Measurements from ENCODE around the gene CCBE1.

CCBE1 gene

DNA sequence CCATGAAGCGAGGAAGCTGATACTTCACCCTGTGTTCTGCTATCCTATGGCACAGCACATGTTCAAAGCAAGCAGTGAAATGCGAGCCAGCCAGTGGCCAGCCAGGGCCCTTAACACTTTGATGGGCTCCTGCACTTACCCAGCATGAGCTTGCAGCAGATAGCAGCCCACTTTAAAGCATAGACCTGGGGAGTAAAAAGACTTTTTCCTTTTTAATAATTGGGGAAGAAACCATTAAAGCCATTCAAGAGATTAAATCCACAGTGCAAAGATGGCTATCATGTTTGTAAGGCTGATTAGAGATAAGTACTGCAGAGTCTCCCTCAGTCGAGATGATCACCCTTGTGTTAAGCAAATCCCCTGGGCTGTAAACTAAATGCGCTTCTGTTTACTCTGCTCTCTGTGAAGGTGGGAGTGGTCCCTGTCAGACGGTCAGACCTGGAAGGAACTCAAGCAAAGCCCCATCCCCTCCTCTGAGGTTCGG, 15.7 kb downstream of the CCBE1 start:
- no peak for DNase-seq (ENCODE audit: low read depth in 2 of 2)

DNA sequence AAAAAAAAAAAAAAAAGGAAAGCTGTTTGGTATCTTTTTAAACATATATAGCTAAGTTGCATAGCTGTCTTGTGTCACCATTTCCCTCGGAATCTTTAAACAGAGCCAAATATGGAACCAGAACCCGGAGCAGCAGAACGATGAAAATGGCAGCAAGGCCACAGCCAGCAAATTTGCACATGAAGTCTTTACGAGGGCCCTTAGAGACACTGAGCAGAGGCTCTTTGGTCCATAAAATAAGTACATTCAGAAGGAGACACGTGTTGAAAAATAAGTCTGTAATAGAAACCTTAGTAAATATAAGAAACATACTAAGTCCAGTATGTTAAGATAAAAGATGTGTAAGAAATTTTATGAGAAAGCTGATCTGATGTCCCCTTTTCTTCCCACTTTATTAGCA, 16.2 kb downstream of the CCBE1 start:
- DNase-seq (ENCODE audit: low read depth in 2 of 2): no peak

DNA sequence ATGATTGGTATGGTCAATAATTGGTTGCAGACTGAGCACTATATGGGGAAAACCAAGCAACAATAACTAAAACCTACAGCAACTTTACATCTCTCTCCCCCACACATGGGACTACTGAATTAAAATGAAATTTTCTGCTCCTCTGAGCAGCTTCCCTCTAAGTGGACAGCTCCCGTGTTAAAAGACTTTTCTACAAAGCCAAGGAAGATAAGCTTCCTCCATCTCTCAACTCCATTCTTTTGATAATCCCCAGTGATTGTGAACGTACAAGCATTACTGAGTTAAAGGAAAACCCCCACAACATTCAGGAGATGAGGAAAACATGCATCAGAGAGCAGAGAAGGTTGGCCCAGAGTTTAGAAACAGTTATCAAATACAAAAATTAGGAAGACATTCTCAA, 21.9 kb downstream of the CCBE1 start:
- DNase-seq (ENCODE audit: low read depth in 2 of 2): no peak

DNA sequence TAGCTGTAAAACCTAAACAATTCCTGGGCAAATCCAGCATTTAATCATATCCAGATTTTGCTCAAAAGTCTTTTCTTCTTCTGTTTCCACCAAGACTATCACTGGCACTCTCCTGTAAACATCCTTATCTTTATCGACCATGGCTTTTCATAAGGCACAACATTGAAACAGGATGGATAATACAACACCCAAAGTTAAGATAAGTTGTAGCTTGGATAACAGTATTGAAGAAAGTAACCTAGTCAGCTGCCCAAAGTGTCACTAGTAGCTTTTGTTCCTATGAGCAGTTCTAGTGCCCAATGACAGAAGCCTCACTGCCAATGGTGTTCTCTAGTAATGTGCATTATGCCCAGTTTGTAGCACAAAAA, 22.3 kb downstream of the CCBE1 start:
- no peak for DNase-seq (ENCODE audit: low read depth in 2 of 2)

DNA sequence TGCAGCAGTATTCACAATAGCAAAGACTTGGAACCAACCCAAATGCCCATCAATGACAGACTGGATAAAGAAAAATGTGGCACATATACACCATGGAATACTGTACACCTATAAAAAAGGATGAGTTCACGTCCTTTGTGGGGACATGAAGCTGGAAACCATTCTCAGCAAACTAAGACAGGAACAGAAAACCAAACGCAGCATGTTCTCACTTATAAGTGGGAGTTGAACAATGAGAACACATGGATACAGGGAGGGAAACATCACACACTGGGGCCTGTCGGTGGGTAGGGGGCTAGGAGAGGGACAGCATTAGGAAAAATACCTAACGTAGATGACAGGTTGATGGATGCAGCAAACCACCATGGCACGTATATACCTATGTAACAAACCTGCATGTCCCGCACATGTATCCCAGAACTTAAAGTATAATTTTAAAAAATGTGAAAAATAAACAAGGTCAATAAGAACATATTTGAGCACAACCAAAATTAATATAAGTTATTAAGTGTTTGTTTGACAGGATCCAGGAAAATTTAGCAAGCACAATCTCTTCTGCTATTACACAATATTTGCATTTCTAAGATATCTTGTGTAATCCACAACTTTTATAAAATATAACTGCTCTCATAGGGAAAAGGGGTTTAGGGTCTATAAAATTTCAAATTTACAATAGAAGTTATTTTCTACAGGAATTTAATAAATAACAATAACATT, 22.9 kb downstream of the CCBE1 start:
- DNase-seq (ENCODE audit: low read depth in 2 of 2): no peak

DNA sequence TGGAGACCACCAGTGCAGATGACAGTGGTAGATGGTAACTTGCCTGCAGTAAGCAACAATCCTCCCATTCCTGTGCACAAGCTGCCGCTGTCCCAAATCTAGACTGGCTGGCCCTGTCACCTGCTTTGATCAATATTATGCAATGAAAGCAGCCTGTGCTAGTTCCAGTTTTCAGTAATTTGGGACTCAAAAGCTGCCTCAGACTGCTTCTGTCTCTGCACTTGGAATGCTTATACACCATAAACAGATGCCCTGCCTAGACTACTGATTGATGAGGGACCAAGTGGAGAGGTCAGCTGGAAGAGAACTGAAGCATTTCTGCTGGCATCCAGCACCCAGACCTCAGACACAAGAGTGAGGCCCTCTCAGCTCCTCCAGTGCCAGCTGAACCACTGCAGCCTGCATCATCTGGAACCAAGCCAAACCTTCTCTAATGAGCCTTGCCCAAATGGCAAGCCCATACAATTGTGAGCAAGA, 24.9 kb downstream of the CCBE1 start:
- no peak for DNase-seq (ENCODE audit: low read depth in 2 of 2)

DNA sequence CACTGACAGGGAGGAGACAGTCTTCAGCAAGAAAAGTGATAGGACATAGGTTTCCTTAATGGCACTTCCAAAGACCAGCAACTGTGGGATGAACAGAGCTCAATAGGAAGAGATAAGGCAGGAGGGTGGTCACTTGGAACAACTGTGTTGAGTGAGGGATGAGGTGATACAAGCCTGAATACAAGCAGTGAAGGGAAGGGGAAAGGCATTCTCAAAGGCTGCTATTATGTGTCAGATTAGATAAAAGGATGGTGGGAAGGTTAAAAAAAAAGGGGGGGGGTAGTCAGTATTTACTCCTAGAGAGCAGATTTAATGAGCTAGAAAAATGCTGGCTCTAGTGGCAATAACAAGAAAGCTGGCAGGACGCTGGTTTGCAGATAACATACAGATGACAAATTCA, 25.7 kb downstream of the CCBE1 start:
- no peak for DNase-seq (ENCODE audit: low read depth in 2 of 2)

DNA sequence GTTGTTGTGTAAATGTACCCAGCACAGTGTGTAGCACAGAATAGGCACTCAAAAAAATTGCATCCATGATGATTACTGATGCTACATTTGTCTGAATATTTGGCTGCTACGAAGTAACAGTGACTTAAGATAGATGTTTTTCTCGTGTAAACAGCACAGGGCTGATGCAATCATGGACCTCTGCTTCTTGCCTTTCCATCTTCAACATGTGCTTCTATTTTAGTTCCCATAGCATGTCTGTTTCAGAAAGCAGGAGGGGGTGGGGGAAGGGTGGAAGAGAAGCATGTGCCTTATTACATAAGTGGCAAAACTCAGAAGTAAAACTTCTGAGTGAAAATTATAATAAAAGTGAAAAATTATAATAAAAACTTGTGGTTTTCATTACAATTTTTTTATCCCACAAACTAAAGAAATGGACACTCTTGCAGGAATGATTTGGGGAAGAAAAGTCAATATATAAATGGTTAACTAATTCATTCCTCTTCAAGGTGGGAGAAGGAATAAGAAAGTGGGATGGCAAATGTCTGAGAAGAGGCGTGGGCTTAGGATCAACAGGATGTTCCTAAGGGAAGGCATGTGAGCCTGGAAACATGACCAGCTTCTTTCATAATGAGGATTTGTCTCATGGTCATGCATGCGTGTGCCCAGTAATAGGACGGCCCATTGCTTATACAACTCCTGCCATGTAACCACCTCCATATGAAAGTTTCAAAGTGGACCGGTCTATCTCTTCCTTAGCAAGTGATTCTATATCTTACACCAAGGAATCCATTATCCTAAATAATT, 27.2 kb downstream of the CCBE1 start:
- peak; percentile 80 to 83 for DNase-seq (ENCODE audit: low read depth in 2 of 2)

DNA sequence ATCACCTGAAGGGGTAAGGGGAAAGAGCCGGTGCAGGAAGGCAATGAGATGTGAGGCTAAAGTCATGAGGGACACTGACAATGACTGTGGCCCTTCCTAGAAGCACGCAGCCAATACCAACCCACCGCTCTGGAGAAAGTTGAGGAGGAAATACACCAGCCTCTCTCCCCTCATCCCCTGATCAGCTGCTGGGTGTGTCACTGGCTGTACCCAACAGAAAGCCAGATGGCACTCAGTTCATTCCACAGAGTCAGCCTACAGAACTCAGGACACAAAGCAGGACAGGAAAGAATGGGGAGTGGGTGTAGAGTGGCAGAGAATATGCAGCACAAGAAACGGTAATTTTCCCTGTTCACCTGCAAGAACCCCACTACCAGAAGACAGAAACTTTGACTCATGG, 29.7 kb downstream of the CCBE1 start:
- DNase-seq (ENCODE audit: low read depth in 2 of 2): no peak

DNA sequence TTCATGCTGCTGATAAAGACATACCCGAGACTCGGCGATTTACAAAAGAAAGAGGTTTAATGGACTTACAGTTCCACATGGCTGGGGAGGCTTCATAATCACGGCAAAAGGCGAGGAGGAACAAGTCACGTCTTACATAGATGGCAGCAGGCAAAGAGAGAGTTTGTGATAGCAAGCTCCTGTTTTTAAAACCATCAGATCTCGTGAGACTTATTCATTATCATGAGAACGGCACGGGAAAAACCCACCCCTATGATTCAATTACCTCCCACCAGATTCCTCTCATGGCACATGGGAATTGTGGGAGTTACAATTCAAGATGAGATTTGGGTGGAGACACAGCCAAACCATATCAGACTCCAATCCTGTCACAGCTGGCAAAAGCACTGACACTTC, 31.2 kb downstream of the CCBE1 start:
- peak in 1 of 2 experiments; percentile 42 for DNase-seq (ENCODE audit: low read depth in 2 of 2)

DNA sequence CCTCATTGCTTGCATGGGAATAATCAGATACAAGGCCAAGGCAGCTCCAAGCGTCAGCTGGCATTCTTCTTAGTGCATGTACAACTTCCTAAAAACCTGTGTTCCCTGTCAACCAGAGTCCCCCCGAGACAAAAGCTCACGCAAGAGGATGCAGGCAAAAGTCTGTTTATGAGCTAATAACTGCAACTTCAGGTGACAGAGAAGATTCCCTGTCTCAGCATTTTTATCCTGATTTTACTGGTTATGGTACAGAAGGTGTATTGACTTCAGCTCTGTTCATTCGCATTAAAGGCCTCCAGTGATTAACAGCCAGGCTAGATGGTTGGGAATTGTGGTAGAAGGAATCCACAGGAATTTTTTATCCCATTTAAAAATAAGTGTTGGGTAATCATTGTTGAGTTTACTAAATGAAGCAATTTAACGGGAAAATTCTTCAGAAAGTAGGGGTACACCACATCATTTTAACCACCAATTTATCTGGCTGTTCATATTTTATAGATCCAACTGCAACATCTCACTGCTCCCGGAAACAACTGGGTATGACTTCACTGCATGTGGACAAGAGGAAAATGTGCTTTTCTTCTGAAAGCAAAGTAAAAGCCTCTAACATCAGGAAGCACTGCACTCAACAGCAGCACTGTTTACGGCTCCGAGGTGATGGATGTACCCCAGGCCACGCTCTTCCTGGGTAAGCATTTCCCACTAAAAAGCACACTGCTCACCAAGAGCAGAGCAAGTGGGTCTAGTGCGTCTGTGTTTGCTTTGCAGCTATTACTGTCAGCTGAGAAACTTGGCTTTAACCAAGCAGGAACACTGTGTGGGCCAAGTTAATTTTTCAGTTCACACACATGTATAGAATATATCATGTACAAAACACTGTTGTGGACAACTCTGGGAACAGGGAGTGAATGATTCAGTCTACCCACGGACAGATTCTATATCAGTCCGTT, 31.9 kb downstream of the CCBE1 start:
- peak; percentile 57 to 64 for DNase-seq (ENCODE audit: low read depth in 2 of 2)

DNA sequence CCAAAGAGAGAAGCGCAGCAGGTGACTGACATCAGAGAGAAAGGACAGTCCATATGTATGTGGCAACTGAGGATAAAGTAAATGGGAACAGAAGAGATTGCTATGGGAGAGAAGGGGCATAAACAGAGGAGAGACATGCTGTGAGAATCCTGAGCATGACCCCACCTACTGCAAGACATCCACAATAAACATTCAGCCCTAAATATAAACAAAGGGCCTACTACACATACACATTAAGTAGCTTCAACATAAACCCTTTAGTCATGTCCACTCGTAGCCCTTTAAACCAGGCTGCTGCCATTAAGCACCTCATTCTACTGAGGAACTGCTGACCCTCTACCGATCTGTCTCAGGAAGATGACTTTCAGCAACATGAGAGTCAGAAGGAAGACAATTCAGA, 32.9 kb downstream of the CCBE1 start:
- no peak for DNase-seq (ENCODE audit: low read depth in 2 of 2)

DNA sequence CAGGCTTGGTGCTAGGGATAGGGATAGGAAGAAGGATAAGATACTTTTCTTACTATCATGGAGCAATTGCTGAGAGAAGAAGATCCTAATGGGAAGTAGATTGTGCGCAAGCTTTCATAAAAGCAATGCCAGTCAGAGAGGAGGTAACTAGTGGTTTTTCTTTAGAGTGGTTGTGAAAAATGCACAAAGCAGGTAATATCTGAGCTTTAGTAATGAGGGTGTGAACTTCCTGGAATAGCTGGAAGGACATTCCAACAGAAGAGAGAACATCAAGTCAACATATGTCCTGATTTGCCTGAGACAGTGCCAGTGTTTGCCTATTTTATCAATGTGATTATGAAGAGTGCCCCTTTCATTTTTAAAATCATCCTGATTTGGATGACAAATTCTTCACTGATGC, 34.1 kb downstream of the CCBE1 start:
- DNase-seq (ENCODE audit: low read depth in 2 of 2): no peak

DNA sequence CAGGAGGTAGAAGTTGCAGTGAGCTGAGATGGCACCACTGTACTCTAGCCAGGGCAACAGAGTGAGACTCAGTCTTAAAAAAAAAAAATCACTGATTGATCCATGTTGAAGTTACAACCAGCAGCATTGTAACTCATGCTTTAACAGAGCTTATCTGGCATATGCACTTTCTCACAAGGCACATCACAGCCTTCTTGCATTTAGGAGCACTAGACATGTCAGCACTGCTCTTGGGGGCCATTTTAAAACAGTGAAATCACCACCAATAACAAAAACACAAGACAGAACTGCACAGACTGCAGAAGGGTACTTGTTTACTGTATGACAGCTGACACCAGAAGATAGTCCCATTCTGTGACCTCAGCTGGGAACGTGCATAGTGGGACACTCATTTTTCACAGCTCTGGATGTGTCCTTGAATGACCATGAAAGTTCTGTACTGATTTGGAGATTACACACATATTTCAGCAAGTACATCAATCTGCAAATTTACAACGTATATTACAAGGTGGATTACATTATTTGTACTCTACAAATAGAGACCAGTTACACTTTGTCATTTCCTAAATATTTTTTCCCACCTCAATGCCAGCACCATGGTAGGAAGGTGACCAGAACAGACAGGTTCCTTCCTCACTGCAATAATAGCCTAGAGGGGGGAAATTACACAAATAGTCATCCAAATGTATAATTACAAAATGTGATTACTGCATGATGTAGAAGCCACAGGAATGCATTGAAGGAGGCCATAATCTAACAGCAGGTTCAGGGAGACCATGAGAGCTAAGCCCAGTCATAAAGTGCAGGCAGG, 35.1 kb downstream of the CCBE1 start:
- DNase-seq (ENCODE audit: low read depth in 2 of 2): no peak

DNA sequence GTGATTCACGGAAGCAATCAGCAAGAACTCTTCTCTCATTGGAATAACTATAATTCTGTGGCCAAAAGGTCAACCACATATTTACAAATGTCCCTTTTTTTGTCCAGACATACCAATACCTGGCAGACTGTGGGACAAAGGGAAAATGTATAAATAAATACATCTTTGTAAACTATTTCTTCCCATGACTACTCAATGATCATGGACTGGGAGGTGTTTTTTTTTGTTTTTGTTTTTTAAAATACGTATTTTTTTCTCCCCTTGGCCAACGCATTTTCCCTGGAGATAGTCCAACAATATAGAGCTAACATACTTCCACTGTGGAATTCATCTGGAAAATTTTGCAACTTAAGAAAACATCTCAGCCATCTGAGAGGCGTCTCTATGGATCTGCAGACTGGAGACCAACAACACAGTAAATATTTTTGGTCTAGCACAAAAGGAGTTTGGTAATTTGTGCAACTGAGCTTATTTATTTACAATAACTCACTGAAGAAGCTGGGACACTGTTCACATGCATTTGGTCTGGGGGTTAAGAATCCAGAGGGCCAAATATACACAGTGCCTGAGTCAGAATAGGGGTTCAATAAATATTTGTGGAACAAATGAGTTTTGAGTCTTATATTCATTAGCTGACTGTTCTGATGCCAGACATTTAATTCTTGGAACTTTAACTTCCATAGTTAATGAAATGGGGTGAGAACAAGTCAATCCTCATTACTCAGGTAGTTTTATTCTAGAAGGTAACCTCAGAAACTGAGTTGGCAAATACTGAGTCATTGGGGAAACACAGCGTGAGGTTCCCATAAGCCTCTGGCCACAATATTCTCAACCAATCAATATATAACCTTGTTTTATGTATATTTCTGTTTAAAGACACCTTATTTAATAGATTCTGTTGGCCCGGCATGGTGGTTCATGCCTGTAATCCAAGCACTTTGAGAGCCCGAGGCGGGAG, 36.2 kb downstream of the CCBE1 start:
- DNase-seq (ENCODE audit: low read depth in 2 of 2): peak; percentile 71 to 75

DNA sequence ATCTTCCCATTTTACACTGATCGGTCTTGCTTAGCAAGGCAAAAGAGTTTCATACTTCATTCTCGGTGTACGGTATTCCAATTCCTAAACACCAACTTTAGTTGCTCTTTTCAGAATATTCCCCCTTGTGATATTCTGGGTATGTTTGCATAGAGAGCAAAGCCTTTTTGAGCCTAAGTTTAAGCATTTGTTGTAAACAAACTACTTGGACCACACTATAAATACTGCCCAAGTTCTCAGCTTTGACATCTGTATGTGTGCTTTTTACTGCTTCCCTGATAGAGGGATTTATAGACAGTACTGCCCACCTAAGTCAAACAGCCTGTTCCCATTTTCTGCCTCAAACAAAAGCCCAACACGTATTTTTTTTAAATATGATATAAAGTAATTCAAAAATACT, 36.9 kb downstream of the CCBE1 start:
- DNase-seq (ENCODE audit: low read depth in 2 of 2): no peak

DNA sequence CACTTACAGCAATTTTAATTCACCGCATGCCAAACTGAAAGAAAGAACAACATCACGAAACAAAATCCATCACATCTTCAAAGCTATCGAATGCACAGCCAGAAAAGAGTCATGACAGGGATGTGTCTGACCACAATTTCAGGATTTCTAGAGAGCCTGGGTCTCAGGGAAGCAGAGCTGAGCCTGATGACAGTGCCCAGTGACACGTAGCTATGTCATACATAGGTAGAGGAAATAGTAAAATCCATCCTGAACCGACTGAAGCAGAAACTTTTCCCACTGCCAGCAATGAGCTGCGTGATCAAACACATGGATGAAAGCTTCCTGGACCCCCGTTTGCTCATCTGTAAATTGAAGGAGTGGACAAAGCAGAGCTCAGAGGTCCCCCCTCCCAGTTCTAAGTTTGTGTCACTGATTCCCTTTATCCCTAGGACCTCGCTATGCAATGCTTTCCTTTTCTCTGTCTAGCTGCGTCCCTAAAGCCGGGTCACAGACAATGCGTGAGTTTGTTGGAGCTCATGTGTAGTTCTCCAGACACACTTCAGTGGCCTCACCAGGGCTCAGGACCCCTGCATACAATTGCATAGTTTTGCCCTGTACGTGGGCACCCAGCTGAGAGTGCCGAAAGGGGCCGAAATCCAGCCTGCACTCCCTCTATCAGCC, 37.6 kb downstream of the CCBE1 start:
- no peak for DNase-seq (ENCODE audit: low read depth in 2 of 2)

DNA sequence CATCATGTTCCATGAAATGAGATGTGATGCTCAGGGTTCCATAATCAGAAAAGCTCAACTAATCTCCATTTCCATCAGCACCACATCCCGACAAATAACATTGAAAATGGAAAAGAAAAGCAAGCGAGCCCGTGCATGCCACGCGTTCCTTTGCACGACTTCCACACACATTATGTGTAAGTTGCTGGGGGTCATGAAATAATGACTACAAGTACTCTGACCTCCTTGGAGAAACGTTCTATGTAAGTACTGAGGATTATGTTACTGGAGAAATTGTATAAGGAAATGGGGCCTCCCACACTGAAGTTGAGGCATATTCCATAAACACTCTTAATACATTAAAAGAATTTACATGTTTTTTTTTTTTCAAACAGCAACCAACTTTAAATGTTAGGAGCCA, 38.3 kb downstream of the CCBE1 start:
- DNase-seq (ENCODE audit: low read depth in 2 of 2): no peak

DNA sequence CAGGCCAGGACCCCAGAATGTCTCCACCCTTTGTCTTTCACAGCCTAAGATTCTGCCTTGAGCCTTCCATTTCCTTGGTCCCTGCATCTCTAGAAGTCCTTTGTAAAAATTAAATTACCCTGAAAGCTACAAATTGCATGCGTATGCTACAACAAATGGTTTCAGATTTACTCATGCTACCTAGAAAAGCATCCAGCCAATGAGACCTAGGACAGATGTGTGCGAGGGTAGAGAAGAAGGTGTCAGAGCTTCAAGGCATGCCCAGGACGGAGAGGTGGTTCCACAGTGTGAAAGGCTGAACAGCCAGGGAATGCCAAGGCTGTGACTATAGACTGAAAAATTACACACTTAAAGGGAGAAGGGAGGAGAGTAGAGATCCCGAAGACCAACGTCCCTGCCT, 40.2 kb downstream of the CCBE1 start:
- no peak for DNase-seq (ENCODE audit: low read depth in 2 of 2)

Measured in fibroblast of skin of left biceps (primary cell).